Measurements from ENCODE around the gene FERMT1.
"Not testable (repeated sequence)": the region's sequence is repeated elsewhere in the genome, so short reads cannot be mapped to it uniquely, and the experiment has no call there.

FERMT1 gene

GRCh38 chr20:6038256-6038655 is 84.6 kb downstream of the FERMT1 start:
- DNase-seq = no peak

- no peak for DNase-seq
Measured at GRCh38 chr20:6037082-6037481, 85.7 kb downstream of the FERMT1 start.

GRCh38 chr20:6036213-6036612 is 86.6 kb downstream of the FERMT1 start:
- DNase-seq = no peak

- DNase-seq = no peak
Measured at GRCh38 chr20:6034134-6034969, 88.5 kb downstream of the FERMT1 start.

GRCh38 chr20:6032907-6033306 is 89.9 kb downstream of the FERMT1 start:
- not testable (repeated sequence) for DNase-seq

GRCh38 chr20:6030453-6031080 is 92.3 kb downstream of the FERMT1 start:
- no peak for DNase-seq

- no peak for DNase-seq
Measured at GRCh38 chr20:6029538-6029937, 93.3 kb downstream of the FERMT1 start.

- no peak for DNase-seq
Measured at GRCh38 chr20:6028818-6029217, 94.0 kb downstream of the FERMT1 start.

- DNase-seq = no peak
Measured at GRCh38 chr20:6026051-6026450, 96.8 kb downstream of the FERMT1 start.
